ENCODE results near the gene JAGN1. TPM values are rescaled to one million over a fixed set of nuclear protein-coding genes. Genes with fewer than 3 reads are reported as not detected.

Gene JAGN1
- polyA plus RNA-seq, 1 donor (not counting 4 experiments of a cell fraction or from before 2014, with no cell fraction given): 48.0 TPM

DNA sequence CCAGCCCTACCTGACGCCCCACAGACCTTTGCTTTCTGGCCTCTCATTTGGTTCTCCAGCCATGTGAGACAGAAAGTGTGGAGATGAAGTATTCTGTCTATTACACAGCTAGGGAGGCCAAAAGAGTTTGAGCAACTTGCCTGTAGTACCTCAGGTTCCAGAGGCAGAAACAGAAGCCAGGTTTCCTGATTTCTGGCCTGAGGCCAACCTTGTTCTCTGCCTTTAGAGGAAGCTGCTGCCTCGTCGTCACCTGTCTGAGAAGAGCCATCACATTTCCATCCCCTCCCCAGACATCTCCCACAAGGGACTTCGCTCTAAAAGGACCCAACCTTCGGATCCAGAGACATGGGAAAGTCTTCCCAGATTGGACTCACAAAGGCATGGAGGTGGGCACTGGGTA is 16.1 kb downstream of the JAGN1 start:
- Histone ChIP-seq H3K79me2 (ENCODE audit: control insufficient read depth, insufficient read depth, low read length) (no peaks in the 10 kb centered on the region), H3K4me1 (ENCODE audit: control insufficient read depth, extremely low read depth, insufficient read depth, low read length) (peaks cover 21% of the 10 kb centered on the region), H3K4me2 (ENCODE audit: control insufficient read depth, extremely low read depth, insufficient read depth, low read depth, low read length) (no peak overlapping the region), H3K4me3 (ENCODE audit: control insufficient read depth in 2 of 3, extremely low read depth in 1 of 3, insufficient read depth in 2 of 3, low read depth in 1 of 3, low read length in 3 of 3) (no peak overlapping the region), H3K9me3 (ENCODE audit: control insufficient read depth, low read depth, low read length) (no peaks in the 10 kb centered on the region), H2AFZ (ENCODE audit: control insufficient read depth, low read length) (no peak overlapping the region), H4K20me1 (ENCODE audit: control insufficient read depth, extremely low read depth, insufficient read depth, low read length) (no peaks in the 10 kb centered on the region), H3K36me3 (ENCODE audit: control insufficient read depth in 2 of 2, extremely low read depth in 1 of 2, insufficient read depth in 2 of 2, low read length in 2 of 2) (peaks cover 15 to 21% of the 10 kb centered on the region in 2 experiments), H3K27me3 (ENCODE audit: control insufficient read depth, extremely low read depth, insufficient read depth, low read length) (no peaks in the 10 kb centered on the region), H3K9me1 (ENCODE audit: control insufficient read depth, extremely low read depth, insufficient read depth, low read length) (no peaks in the 10 kb centered on the region), H3K27ac (ENCODE audit: control insufficient read depth, insufficient read depth, low read length) (no peak overlapping the region), H3K9ac (ENCODE audit: control insufficient read depth, extremely low read depth, insufficient read depth, low read length) (no peak overlapping the region)
- FAIRE-seq (no peak), DNase-seq (ENCODE audit: low read depth, low spot score) (no peak)
- no peak for TF ChIP-seq EZH2 (IDR thresholded peaks at IDR 0.05; ENCODE audit: low read length)
- TF ChIP-seq, protein P1, sequence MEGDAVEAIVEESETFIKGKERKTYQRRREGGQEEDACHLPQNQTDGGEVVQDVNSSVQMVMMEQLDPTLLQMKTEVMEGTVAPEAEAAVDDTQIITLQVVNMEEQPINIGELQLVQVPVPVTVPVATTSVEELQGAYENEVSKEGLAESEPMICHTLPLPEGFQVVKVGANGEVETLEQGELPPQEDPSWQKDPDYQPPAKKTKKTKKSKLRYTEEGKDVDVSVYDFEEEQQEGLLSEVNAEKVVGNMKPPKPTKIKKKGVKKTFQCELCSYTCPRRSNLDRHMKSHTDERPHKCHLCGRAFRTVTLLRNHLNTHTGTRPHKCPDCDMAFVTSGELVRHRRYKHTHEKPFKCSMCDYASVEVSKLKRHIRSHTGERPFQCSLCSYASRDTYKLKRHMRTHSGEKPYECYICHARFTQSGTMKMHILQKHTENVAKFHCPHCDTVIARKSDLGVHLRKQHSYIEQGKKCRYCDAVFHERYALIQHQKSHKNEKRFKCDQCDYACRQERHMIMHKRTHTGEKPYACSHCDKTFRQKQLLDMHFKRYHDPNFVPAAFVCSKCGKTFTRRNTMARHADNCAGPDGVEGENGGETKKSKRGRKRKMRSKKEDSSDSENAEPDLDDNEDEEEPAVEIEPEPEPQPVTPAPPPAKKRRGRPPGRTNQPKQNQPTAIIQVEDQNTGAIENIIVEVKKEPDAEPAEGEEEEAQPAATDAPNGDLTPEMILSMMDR (optimal IDR thresholded peaks at IDR 0.05 in 1 of 3, IDR thresholded peaks at IDR 0.05 in 1 of 3, conservative IDR thresholded peaks at IDR 0.05 in 1 of 3; ENCODE audit: extremely low read depth in 1 of 3, insufficient read depth in 2 of 3, low read length in 3 of 3): no peak
- dilution Hi-C loops (cut with MboI; ENCODE audit: extremely low pct_ligation_motif_present, low sequenced_read_pairs): no loop called here

DNA sequence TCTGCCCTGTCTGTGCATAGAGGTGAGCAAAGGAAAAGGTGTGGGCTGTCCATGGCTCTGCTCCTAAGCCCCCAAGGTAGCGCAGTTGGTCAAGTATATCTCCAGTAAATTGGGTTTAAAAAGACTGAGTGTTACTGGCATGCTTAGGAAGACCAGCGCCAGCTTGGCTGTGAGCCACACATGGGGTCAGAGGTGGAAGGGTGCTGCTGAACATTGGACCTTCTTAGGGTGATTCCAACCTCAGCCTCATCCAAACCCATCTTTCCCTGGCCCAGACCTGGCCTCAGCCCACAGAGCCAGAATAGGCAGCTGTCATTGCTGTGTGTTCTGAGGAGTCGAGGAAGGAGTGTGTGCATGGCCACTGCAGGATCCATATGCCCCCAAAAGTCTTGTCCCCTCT is 17.9 kb downstream of the JAGN1 start:
- Histone ChIP-seq H3K9ac (ENCODE audit: control insufficient read depth, extremely low read depth, insufficient read depth, low read length) (no peak overlapping the region), H3K9me3 (ENCODE audit: control insufficient read depth, low read depth, low read length) (no peaks in the 10 kb centered on the region), H3K36me3 (ENCODE audit: control insufficient read depth in 2 of 2, extremely low read depth in 1 of 2, insufficient read depth in 2 of 2, low read length in 2 of 2) (peaks cover 15 to 24% of the 10 kb centered on the region in 2 experiments), H3K4me2 (ENCODE audit: control insufficient read depth, extremely low read depth, insufficient read depth, low read depth, low read length) (no peak overlapping the region), H3K27ac (ENCODE audit: control insufficient read depth, insufficient read depth, low read length) (no peak overlapping the region), H3K9me1 (ENCODE audit: control insufficient read depth, extremely low read depth, insufficient read depth, low read length) (no peaks in the 10 kb centered on the region), H3K79me2 (ENCODE audit: control insufficient read depth, insufficient read depth, low read length) (no peaks in the 10 kb centered on the region), H2AFZ (ENCODE audit: control insufficient read depth, low read length) (no peak overlapping the region), H3K4me1 (ENCODE audit: control insufficient read depth, extremely low read depth, insufficient read depth, low read length) (peaks cover 19% of the 10 kb centered on the region), H4K20me1 (ENCODE audit: control insufficient read depth, extremely low read depth, insufficient read depth, low read length) (no peaks in the 10 kb centered on the region), H3K4me3 (ENCODE audit: control insufficient read depth in 2 of 3, extremely low read depth in 1 of 3, insufficient read depth in 2 of 3, low read depth in 1 of 3, low read length in 3 of 3) (no peak overlapping the region), H3K27me3 (ENCODE audit: control insufficient read depth, extremely low read depth, insufficient read depth, low read length) (no peaks in the 10 kb centered on the region)
- FAIRE-seq (no peak), DNase-seq (ENCODE audit: low read depth, low spot score) (no peak)
- TF ChIP-seq EZH2 (IDR thresholded peaks at IDR 0.05; ENCODE audit: low read length): no peak
- TF ChIP-seq, protein P1 (optimal IDR thresholded peaks at IDR 0.05 in 1 of 3, IDR thresholded peaks at IDR 0.05 in 1 of 3, conservative IDR thresholded peaks at IDR 0.05 in 1 of 3; ENCODE audit: extremely low read depth in 1 of 3, insufficient read depth in 2 of 3, low read length in 3 of 3): no peak
- dilution Hi-C loops (cut with MboI; ENCODE audit: extremely low pct_ligation_motif_present, low sequenced_read_pairs): no loop called here

Measured in keratinocyte (primary cell).